CD4-positive, CD25-positive, alpha-beta regulatory T cell (primary cell): ENCODE results near the gene PRPF39. TPM values are rescaled to one million over a fixed set of nuclear protein-coding genes. Genes with fewer than 3 reads are reported as not detected.

ENCODE experiments used
- ATAC-seq, 2 donors: fragments of 150-1000 bp; cut with Tn5 transposase; one replicate each; pipeline ENCODE4 v1.10.0; 2021; ENCODE audit warnings: low read depth in 2 of 2, moderate number of reproducible peaks in 2 of 2, moderate library complexity in 1 of 2
- DNase-seq, 3 donors: peaks; one replicate each; pipeline versions ENCODE4 v3.0.0 to v3.0.0-alpha.2; 2012 to 2022; ENCODE audit warnings: mixed read lengths in 1 of 3
- H3K27ac ChIP-seq: one replicate; pipeline ENCODE4 v1.7.0; 2013; ENCODE audit warnings: mild to moderate bottlenecking, low read length; ENCODE audit not compliant: insufficient read depth, poor library complexity, severe bottlenecking
- H3K27me3 ChIP-seq: one replicate; pipeline ENCODE4 v1.7.0; 2013; ENCODE audit warnings: low read length; ENCODE audit not compliant: control insufficient read depth, insufficient read depth
- H3K36me3 ChIP-seq: one replicate; pipeline ENCODE4 v1.7.0; 2013; ENCODE audit warnings: mild to moderate bottlenecking, low read length, moderate library complexity; ENCODE audit not compliant: control insufficient read depth, insufficient read depth
- H3K4me1 ChIP-seq: 2 replicates; pipeline ENCODE4 v1.7.0; 2013; ENCODE audit warnings: mild to moderate bottlenecking, low read length; ENCODE audit not compliant: insufficient read depth, control insufficient read depth, poor library complexity, severe bottlenecking
- H3K4me3 ChIP-seq: one replicate; pipeline ENCODE4 v1.7.0; 2013; ENCODE audit warnings: low read depth, mild to moderate bottlenecking, low read length, moderate library complexity
- H3K9me3 ChIP-seq, 2 experiments: 1 replicate in 1 of 2; 2 replicates in 1 of 2; pipeline ENCODE4 v1.7.0; 2013; ENCODE audit warnings: low read length in 2 of 2, mild to moderate bottlenecking in 1 of 2, moderate library complexity in 1 of 2; ENCODE audit not compliant: control insufficient read depth in 2 of 2
- H3K27ac Mint-ChIP-seq, 3 donors: one replicate each; pipeline ENCODE4 v1.8.0; 2020 to 2022; ENCODE audit warnings: mild to moderate bottlenecking in 3 of 3, mixed read lengths in 3 of 3, moderate library complexity in 2 of 3
- H3K27me3 Mint-ChIP-seq: one replicate; pipeline ENCODE4 v1.8.0; 2022; ENCODE audit warnings: mild to moderate bottlenecking, mixed read lengths
- H3K36me3 Mint-ChIP-seq: one replicate; pipeline ENCODE4 v1.8.0; 2020; ENCODE audit warnings: mixed read lengths
- H3K4me1 Mint-ChIP-seq, 4 donors: one replicate each; pipeline ENCODE4 v1.8.0; 2020 to 2022; ENCODE audit warnings: mixed read lengths in 4 of 4, mild to moderate bottlenecking in 1 of 4
- H3K4me3 Mint-ChIP-seq, 4 donors: one replicate each; pipeline ENCODE4 v1.8.0; 2020 to 2022; ENCODE audit warnings: mild to moderate bottlenecking in 4 of 4, mixed read lengths in 4 of 4, moderate library complexity in 3 of 4
- H3K9me3 Mint-ChIP-seq, 7 donors: one replicate each; pipeline ENCODE4 v1.8.0; 2020 to 2022; ENCODE audit warnings: mixed read lengths in 7 of 7, mild to moderate bottlenecking in 3 of 7, moderate library complexity in 2 of 7
- polyA plus RNA-seq, 4 donors: library from polyadenylated mRNA; unstranded; fragments of 300-500 nt; fragmentation: Illumina TruSeq; gene quantifications; one replicate each; pipeline ENCODE4 v1.2.3, GENCODE V29; 2021
- total RNA-seq: library from RNA; stranded (reverse); gene quantifications from one replicate; pipeline ENCODE4 v1.2.3, GENCODE V29; 2022

PRPF39 gene
- total and polyA plus RNA-seq, 5 donors from 2014 or later = 5.5 to 64.4 (median 12.2) TPM

GRCh38 chr14:45082420-45082819 is 1.5 kb upstream of the PRPF39 start:
- peaks cover 23 to 41% (median 35%) of the 10 kb centered on the region in 4 donors for H3K4me1 Mint-ChIP-seq
- peak overlapping the region in 1 of 3 donors; percentile 92 for H3K27ac Mint-ChIP-seq
- peaks cover 3% of the 10 kb centered on the region for H3K36me3 Mint-ChIP-seq
- DNase-seq (no peak), ATAC-seq (no peak)
- Histone ChIP-seq H3K36me3 (no peaks in the 10 kb centered on the region), H3K27me3 (no peaks in the 10 kb centered on the region), H3K4me1 (peaks cover 37% of the 10 kb centered on the region), H3K9me3 (no peaks in the 10 kb centered on the region), H3K4me3 (no peak overlapping the region), H3K27ac (no peak overlapping the region)
- H3K4me3 Mint-ChIP-seq = peak overlapping the region in 3 of 4 donors; percentile 36 to 100 (median 93)
- H3K9me3 Mint-ChIP-seq = no peaks in the 10 kb centered on the region
- peaks cover 10% of the 10 kb centered on the region for H3K27me3 Mint-ChIP-seq

DNA sequence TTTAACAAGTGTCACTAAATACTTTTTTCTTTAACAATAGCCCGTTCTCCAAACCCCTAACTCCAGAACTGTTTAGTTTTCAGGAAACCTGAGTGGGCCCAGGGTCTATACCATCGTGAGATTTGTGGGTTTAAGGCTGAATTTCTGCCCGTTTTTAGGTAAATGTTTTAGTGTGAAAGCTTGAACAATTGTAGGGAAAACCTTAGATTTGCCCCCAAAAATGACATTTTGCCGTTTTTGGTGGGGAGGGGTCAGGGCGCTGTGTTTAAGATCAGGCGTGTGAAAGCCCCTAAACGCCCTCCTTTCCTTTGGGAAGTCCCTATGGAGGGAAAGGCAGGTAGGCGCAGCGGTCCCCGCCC is 320 bp upstream of the PRPF39 start:
- ATAC-seq (no peak), DNase-seq (no peak)
- H3K9me3 Mint-ChIP-seq = no peaks in the 10 kb centered on the region
- Histone ChIP-seq H3K9me3 (no peaks in the 10 kb centered on the region), H3K27ac (peak overlapping the region; percentile 86), H3K4me1 (peaks cover 47% of the 10 kb centered on the region), H3K36me3 (no peaks in the 10 kb centered on the region), H3K27me3 (no peaks in the 10 kb centered on the region), H3K4me3 (peak overlapping the region; percentile 92)
- H3K4me1 Mint-ChIP-seq = peaks cover 30 to 53% (median 44%) of the 10 kb centered on the region in 4 donors
- peak overlapping the region; percentile 14 to 92 (median 70) for H3K27ac Mint-ChIP-seq
- H3K27me3 Mint-ChIP-seq = peaks cover 10% of the 10 kb centered on the region
- H3K4me3 Mint-ChIP-seq = peak overlapping the region; percentile 93 to 100 (median 96)
- H3K36me3 Mint-ChIP-seq = peaks cover 3% of the 10 kb centered on the region

DNA sequence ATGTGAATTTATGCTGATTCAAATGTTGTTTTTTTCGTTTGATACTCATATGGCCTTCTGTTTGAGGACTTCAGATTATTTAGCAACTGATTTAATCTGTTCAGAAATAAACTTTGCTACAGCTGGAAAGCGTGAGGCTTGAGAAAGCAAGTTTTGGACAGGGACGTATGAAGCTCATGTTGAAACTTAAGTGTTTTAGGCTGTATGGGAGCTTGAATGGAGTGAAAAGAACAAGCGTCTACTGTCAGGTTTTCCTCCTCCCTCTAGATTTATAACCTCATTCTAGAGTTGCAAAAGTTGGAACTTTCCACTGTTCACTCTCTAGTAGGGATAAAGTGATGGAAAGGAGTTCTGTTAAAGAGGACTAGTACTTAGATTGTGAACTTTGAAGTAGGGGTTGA is 1.0 kb downstream of the PRPF39 start:
- H3K4me1 Mint-ChIP-seq = peaks cover 42 to 67% (median 55%) of the 10 kb centered on the region in 4 donors
- peak overlapping the region; percentile 93 to 100 (median 96) for H3K4me3 Mint-ChIP-seq
- H3K4me1 ChIP-seq = peaks cover 61% of the 10 kb centered on the region
- peak overlapping the region; percentile 87 to 98 (median 92) for H3K27ac Mint-ChIP-seq
- peaks cover 3% of the 10 kb centered on the region for H3K36me3 Mint-ChIP-seq
- H3K9me3 ChIP-seq = no peaks in the 10 kb centered on the region
- H3K9me3 Mint-ChIP-seq = no peaks in the 10 kb centered on the region
- H3K27me3 ChIP-seq = no peaks in the 10 kb centered on the region
- peaks cover 6% of the 10 kb centered on the region for H3K27me3 Mint-ChIP-seq
- peak in 1 of 3 donors; percentile 35 for DNase-seq
- peak overlapping the region; percentile 92 for H3K4me3 ChIP-seq
- H3K36me3 ChIP-seq = no peaks in the 10 kb centered on the region
- peak overlapping the region; percentile 86 for H3K27ac ChIP-seq
- ATAC-seq = no peak

DNA sequence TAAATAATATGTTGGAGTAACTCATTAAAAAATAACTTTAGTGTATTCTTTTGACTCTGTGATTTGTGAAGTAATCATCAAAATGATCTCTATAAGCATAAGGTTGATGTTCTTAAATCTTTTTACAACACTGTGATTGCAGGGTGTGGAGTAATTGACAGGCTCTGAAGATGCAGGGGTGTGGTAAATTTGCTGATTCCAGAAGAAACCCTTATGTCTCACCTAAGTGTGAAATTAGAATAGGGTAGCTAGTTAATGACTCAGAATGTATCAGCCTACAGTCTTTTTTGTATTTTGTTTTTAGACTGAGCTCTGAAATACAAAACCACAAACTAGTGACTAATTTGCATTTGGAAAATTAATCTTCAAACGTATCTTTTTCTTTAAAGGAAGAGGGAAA is 5.9 kb downstream of the PRPF39 start:
- H3K4me1 Mint-ChIP-seq = peaks cover 56 to 82% (median 73%) of the 10 kb centered on the region in 4 donors

DNA sequence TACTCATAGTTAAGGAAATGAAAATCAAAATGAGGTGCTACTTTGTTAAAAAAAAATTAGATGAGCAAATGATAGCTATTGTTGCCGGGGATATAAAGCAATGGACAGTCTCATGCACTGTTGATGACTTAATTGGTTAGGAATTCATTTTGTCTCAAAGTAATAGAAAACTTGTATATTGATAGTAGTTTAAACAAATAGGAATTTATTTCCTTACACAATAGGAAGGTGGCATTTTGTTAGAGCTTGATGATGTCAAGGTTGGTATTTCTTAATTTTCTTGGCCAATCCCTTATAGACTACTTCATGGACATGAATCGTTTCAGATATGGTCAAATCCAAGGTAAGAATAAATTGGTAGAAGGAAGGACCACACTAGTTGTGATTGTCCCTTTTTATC is 7.8 kb downstream of the PRPF39 start:
- ATAC-seq (no peak), DNase-seq (no peak)
- Histone ChIP-seq H3K27me3 (no peaks in the 10 kb centered on the region), H3K4me1 (peaks cover 38% of the 10 kb centered on the region), H3K27ac (no peak overlapping the region), H3K4me3 (peak overlapping the region; percentile 28), H3K9me3 (no peaks in the 10 kb centered on the region), H3K36me3 (peaks cover 21% of the 10 kb centered on the region)
- no peaks in the 10 kb centered on the region for H3K9me3 Mint-ChIP-seq
- H3K4me3 Mint-ChIP-seq = peak overlapping the region in 1 of 4 donors; percentile 43
- H3K27ac Mint-ChIP-seq = no peak overlapping the region
- no peaks in the 10 kb centered on the region for H3K27me3 Mint-ChIP-seq
- H3K4me1 Mint-ChIP-seq = peaks cover 46 to 70% (median 59%) of the 10 kb centered on the region in 4 donors
- H3K36me3 Mint-ChIP-seq = peaks cover 25% of the 10 kb centered on the region

More for the DNA sequence above, 5.9 kb downstream of the PRPF39 start:
- peak; percentile 73 to 76 for ATAC-seq
- peaks cover 11% of the 10 kb centered on the region for H3K36me3 Mint-ChIP-seq
- DNase-seq = peak in 1 of 3 donors; percentile 56
- H3K9me3 ChIP-seq = no peaks in the 10 kb centered on the region
- H3K4me1 ChIP-seq = peaks cover 57% of the 10 kb centered on the region
- H3K4me3 Mint-ChIP-seq = peak overlapping the region; percentile 8 to 93 (median 74)
- H3K27ac ChIP-seq = peak overlapping the region; percentile 18
- peak overlapping the region; percentile 5 to 85 (median 58) for H3K27ac Mint-ChIP-seq
- H3K9me3 Mint-ChIP-seq = no peaks in the 10 kb centered on the region
- peaks cover 3% of the 10 kb centered on the region for H3K36me3 ChIP-seq
- peak overlapping the region; percentile 29 for H3K4me3 ChIP-seq
- H3K27me3 ChIP-seq = no peaks in the 10 kb centered on the region
- no peaks in the 10 kb centered on the region for H3K27me3 Mint-ChIP-seq

GRCh38 chr14:45094275-45094674 is 10.4 kb downstream of the PRPF39 start:
- Mint-ChIP-seq H3K4me1 (peaks cover 33 to 57% (median 49%) of the 10 kb centered on the region in 4 donors), H3K27ac (no peak overlapping the region), H3K36me3 (peaks cover 40% of the 10 kb centered on the region), H3K27me3 (no peaks in the 10 kb centered on the region), H3K4me3 (no peak overlapping the region), H3K9me3 (no peaks in the 10 kb centered on the region)
- H3K36me3 ChIP-seq = peaks cover 34% of the 10 kb centered on the region
- no peak overlapping the region for H3K4me3 ChIP-seq
- no peaks in the 10 kb centered on the region for H3K27me3 ChIP-seq
- H3K9me3 ChIP-seq = no peaks in the 10 kb centered on the region
- no peak for ATAC-seq
- DNase-seq = no peak
- H3K4me1 ChIP-seq = peaks cover 14% of the 10 kb centered on the region
- H3K27ac ChIP-seq = no peak overlapping the region

DNA sequence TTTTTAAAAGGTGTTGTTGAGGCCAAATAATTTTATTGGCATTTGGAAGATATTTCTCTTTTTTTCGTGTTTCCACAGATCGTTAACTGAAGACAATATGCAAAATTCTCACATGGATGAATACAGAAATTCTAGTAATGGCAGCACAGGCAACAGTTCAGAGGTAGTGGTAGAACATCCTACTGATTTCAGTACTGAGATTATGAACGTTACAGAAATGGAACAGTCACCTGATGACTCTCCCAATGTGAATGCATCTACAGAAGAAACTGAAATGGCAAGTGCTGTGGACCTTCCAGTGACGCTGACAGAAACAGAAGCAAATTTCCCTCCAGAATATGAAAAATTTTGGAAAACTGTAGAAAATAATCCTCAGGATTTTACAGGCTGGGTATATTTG is 11.2 kb downstream of the PRPF39 start:
- no peak overlapping the region for H3K4me3 ChIP-seq
- Mint-ChIP-seq H3K4me3 (no peak overlapping the region), H3K4me1 (peaks cover 28 to 49% (median 41%) of the 10 kb centered on the region in 4 donors)

DNA sequence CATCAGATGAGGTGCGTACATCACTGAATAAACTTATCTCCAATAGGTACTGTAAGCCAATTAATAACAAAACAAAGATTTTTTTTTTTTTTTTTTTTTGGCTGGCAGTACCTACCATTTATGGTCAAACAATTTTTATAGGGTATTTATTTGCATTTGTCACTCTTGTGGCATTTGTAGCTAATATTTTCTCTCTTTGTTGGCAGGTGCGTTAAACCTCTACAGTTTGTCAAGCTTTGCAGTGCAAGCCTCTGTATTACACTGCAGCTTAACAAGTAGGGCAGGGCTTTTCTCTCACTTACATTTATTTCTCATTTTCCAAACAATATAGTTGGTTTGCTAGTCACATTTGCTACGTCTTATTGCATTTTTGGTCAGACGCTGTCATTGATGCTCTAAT is 12.3 kb downstream of the PRPF39 start:
- Histone ChIP-seq H3K27ac (no peak overlapping the region), H3K4me3 (no peak overlapping the region), H3K9me3 (no peaks in the 10 kb centered on the region), H3K27me3 (no peaks in the 10 kb centered on the region), H3K4me1 (peaks cover 4% of the 10 kb centered on the region), H3K36me3 (peaks cover 51% of the 10 kb centered on the region)
- Mint-ChIP-seq H3K36me3 (peaks cover 52% of the 10 kb centered on the region), H3K4me1 (peaks cover 30 to 43% (median 34%) of the 10 kb centered on the region in 4 donors), H3K27me3 (no peaks in the 10 kb centered on the region), H3K4me3 (no peak overlapping the region), H3K9me3 (no peaks in the 10 kb centered on the region), H3K27ac (peak overlapping the region in 1 of 3 donors; percentile 52)
- DNase-seq (no peak), ATAC-seq (no peak)

More for the DNA sequence above, 11.2 kb downstream of the PRPF39 start:
- DNase-seq (no peak), ATAC-seq (no peak)
- Histone ChIP-seq H3K9me3 (no peaks in the 10 kb centered on the region), H3K4me1 (peaks cover 5% of the 10 kb centered on the region), H3K36me3 (peaks cover 41% of the 10 kb centered on the region), H3K27me3 (no peaks in the 10 kb centered on the region), H3K27ac (no peak overlapping the region)
- Mint-ChIP-seq H3K9me3 (no peaks in the 10 kb centered on the region), H3K27me3 (no peaks in the 10 kb centered on the region), H3K36me3 (peaks cover 44% of the 10 kb centered on the region), H3K27ac (no peak overlapping the region)
